ENCODE data around the gene TWSG1. TPM values are rescaled to one million over a fixed set of nuclear protein-coding genes. Genes with fewer than 3 reads are reported as not detected.
A peak's percentile ranks its signal among the peaks of the same experiment; 100 is the strongest.
"Not testable (repeated sequence)": the region's sequence is repeated elsewhere in the genome, so short reads cannot be mapped to it uniquely, and the experiment has no call there.

Gene TWSG1
- total RNA-seq, 4 donors from 2014 or later: 10.7 to 45.2 (median 22.6) TPM

- intact Hi-C loops (cut with DNase I): no loop called here
- no peaks in the 10 kb centered on the region for H3K9me3 ChIP-seq
- H3K27ac ChIP-seq: no peak overlapping the region
- H3K4me3 ChIP-seq: no peak overlapping the region
- 48 to 64% methylated on average over 5 to 8 of the region's 8 CpGs for WGBS, 2 donors
- no peaks in the 10 kb centered on the region for H3K27me3 ChIP-seq
- peaks cover 0 to 44% (median 6%) of the 10 kb centered on the region in 3 donors for H3K4me1 ChIP-seq
- H3K36me3 ChIP-seq: peaks cover 0 to 21% (median 0%) of the 10 kb centered on the region in 3 donors
- DNase-seq: no peak
- no peak for TF ChIP-seq POLR2A (IDR thresholded peaks at IDR 0.05)
- TF ChIP-seq, protein P1, sequence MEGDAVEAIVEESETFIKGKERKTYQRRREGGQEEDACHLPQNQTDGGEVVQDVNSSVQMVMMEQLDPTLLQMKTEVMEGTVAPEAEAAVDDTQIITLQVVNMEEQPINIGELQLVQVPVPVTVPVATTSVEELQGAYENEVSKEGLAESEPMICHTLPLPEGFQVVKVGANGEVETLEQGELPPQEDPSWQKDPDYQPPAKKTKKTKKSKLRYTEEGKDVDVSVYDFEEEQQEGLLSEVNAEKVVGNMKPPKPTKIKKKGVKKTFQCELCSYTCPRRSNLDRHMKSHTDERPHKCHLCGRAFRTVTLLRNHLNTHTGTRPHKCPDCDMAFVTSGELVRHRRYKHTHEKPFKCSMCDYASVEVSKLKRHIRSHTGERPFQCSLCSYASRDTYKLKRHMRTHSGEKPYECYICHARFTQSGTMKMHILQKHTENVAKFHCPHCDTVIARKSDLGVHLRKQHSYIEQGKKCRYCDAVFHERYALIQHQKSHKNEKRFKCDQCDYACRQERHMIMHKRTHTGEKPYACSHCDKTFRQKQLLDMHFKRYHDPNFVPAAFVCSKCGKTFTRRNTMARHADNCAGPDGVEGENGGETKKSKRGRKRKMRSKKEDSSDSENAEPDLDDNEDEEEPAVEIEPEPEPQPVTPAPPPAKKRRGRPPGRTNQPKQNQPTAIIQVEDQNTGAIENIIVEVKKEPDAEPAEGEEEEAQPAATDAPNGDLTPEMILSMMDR (IDR thresholded peaks at IDR 0.05): no peak
Observed at GRCh38 chr18:9364242-9364641, 29.7 kb downstream of the TWSG1 start.

DNA sequence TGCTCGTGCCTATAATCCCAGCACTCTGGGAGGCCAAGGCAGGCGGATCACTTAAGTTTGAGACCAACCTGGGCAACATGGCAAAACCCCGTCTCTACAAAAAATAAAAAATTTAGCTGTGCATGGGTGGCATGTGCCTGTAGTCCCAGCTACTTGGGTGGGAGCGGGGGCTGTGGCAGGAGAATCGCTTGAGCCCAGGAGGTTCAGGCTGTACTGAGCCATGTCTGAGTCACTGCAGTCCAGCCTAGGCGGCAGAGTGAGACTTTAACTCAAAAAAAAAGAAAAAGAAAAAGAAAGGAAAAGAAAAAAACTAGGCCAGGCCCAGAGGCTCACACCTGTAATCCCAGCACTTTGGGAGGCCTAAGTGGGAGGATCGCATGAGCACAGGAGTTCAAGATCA is 30.8 kb downstream of the TWSG1 start:
- TF ChIP-seq, protein P1 (IDR thresholded peaks at IDR 0.05): no peak
- no peak for TF ChIP-seq POLR2A (IDR thresholded peaks at IDR 0.05)
- 70 to 71% methylated on average over 7 of the region's 7 CpGs for WGBS, 2 donors
- H3K27ac ChIP-seq: peak overlapping the region in 2 of 4 donors; percentile 59 to 65
- no peak overlapping the region for H3K4me3 ChIP-seq
- no peaks in the 10 kb centered on the region for H3K9me3 ChIP-seq
- no peaks in the 10 kb centered on the region for H3K27me3 ChIP-seq
- H3K36me3 ChIP-seq: peaks cover 0 to 20% (median 0%) of the 10 kb centered on the region in 3 donors
- H3K4me1 ChIP-seq: peaks cover 0 to 44% (median 6%) of the 10 kb centered on the region in 3 donors
- no peak for DNase-seq
- intact Hi-C loops (cut with DNase I): no loop called here

DNA sequence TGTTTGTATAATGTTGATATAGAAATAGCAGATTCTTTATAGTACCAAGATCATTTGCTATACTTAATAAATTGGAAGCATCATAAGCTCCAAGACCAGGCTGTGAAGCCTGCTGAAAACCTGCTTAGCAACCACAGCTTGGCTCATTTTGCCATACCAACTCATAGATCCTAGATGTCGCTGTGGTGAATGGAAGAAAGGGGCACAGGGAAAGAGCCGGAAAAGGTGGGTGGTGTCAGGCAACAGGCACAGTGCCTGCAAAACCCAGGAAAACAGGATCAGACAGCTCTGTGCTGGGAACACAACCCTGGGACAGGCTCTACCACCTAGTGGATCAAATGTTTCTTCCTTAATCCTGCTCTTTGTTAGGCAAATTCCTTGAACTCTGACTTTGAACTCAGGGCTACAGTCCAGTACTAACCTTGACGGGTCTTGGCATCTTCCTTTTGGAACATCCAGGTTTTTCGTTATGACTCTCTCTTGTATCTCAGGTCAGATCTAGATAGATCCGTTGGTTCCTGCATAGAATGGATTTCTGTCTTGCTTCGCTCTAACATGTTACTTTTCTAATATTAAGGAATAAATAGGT is 31.6 kb downstream of the TWSG1 start:
- Histone ChIP-seq H3K36me3 (peaks cover 0 to 12% (median 0%) of the 10 kb centered on the region in 3 donors), H3K9me3 (no peaks in the 10 kb centered on the region), H3K27me3 (no peaks in the 10 kb centered on the region), H3K27ac (peak overlapping the region in 3 of 4 donors; percentile 28 to 65 (median 59)), H3K4me1 (peaks cover 0 to 44% (median 6%) of the 10 kb centered on the region in 3 donors), H3K4me3 (no peak overlapping the region)
- no peak for DNase-seq
- TF ChIP-seq, protein P1 (IDR thresholded peaks at IDR 0.05): peak in 5 of 6 experiments; percentile 26 to 64 (median 47)
- no peak for TF ChIP-seq POLR2A (IDR thresholded peaks at IDR 0.05)
- WGBS, 2 donors: 26 to 35% methylated on average over 6 of the region's 6 CpGs
- intact Hi-C loops (cut with DNase I): no loop called here

DNA sequence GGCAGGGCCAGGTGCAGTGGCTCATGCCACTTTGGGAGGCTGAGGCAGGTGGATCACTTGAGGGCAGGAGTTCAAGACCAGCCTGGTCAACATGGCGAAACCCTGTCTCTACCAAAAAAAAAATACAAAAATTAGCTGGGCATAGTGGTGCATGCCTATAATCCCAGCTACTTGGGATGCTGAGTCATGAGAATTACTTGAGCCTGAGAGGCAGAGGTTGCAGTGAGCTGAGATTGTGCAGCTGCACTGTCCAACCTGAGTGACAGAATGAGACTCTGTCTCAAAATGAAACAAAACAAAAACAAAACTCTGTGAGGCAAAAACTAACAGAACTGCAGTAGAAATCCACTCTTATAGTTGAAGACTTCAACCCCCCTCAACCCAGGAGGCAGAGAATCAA is 38.7 kb downstream of the TWSG1 start:
- H3K4me3 ChIP-seq; H3K27me3 ChIP-seq; H3K27ac ChIP-seq; intact Hi-C loops (cut with DNase I); DNase-seq; H3K9me3 ChIP-seq; H3K4me1 ChIP-seq: not testable (repeated sequence)
- peaks cover 0 to 10% (median 0%) of the 10 kb centered on the region in 3 donors for H3K36me3 ChIP-seq
- 91 to 100% methylated on average over 1 of the region's 1 CpG for WGBS, 2 donors

GRCh38 chr18:9379118-9379517 is 44.5 kb downstream of the TWSG1 start:
- DNase-seq: no peak
- H3K9me3 ChIP-seq: no peaks in the 10 kb centered on the region
- 90 to 98% methylated on average over 6 of the region's 6 CpGs for WGBS, 2 donors
- H3K27ac ChIP-seq: no peak overlapping the region
- intact Hi-C loops (cut with DNase I): no loop called here
- H3K36me3 ChIP-seq: peaks cover 0 to 10% (median 0%) of the 10 kb centered on the region in 3 donors
- no peaks in the 10 kb centered on the region for H3K27me3 ChIP-seq
- H3K4me3 ChIP-seq: no peak overlapping the region
- peaks cover 0 to 6% (median 0%) of the 10 kb centered on the region in 3 donors for H3K4me1 ChIP-seq
- no peak for TF ChIP-seq POLR2A (IDR thresholded peaks at IDR 0.05)
- TF ChIP-seq, protein P1 (IDR thresholded peaks at IDR 0.05): no peak

All from esophagus squamous epithelium (tissue), 5 donors.